GM12891 (cell line): ENCODE results near the gene SYPL2.

ENCODE experiments used
- DNase-seq: peaks from one replicate; pipeline ENCODE4 v3.0.0; 2011; ENCODE audit warnings: low spot score; ENCODE audit not compliant: insufficient read length
- FAIRE-seq: peaks from 2 replicates; lab custom pipeline; 2011; peaks lifted over from hg19 to GRCh38; lab: Jason Lieb, UNC
- PAX5 ChIP-seq: IDR thresholded peaks from 2 replicates; pipeline ENCODE4 v1.6.1; 2011; ENCODE audit warnings: low read length, moderate library complexity, mild to moderate bottlenecking; ENCODE audit not compliant: insufficient read depth, severe bottlenecking
- POLR2A ChIP-seq: IDR thresholded peaks from 2 replicates; pipeline ENCODE4 v1.6.1; 2011; ENCODE audit warnings: low read depth, low read length, control low read depth
- POLR2AphosphoS5 ChIP-seq: IDR thresholded peaks from 2 replicates; pipeline ENCODE4 v1.6.1; 2011; ENCODE audit warnings: low read depth, low read length, control low read depth
- POU2F2 ChIP-seq: IDR thresholded peaks from 2 replicates; pipeline ENCODE4 v1.6.1; 2011; ENCODE audit warnings: low read depth, mild to moderate bottlenecking, control low read depth, low read length, moderate library complexity
- SPI1 ChIP-seq: IDR thresholded peaks from 2 replicates; pipeline ENCODE4 v1.6.1; 2011; ENCODE audit warnings: low read depth, low read length, control low read depth
- TAF1 ChIP-seq: IDR thresholded peaks from 2 replicates; pipeline ENCODE4 v1.6.1; 2011; ENCODE audit warnings: low read depth, low read length, control low read depth

Gene SYPL2

GRCh38 chr1:109491372-109491771, 25.0 kb downstream of the SYPL2 start:
- DNase-seq (no peak), FAIRE-seq (no peak)
- TF ChIP-seq PAX5, result no peak
- no peak for TF ChIP-seq POU2F2
- no peak for TF ChIP-seq POLR2A
- no peak for TF ChIP-seq TAF1
- TF ChIP-seq SPI1, result no peak
- TF ChIP-seq POLR2AphosphoS5, result no peak

- TF ChIP-seq POU2F2 (no peak), POLR2A (no peak), PAX5 (no peak), TAF1 (no peak), SPI1 (no peak), POLR2AphosphoS5 (no peak)
- FAIRE-seq (no peak), DNase-seq (no peak)
Observed at GRCh38 chr1:109492779-109493178, 26.4 kb downstream of the SYPL2 start.

GRCh38 chr1:109493227-109493626, 26.9 kb downstream of the SYPL2 start:
- FAIRE-seq (no peak), DNase-seq (no peak)
- TF ChIP-seq SPI1 (no peak), TAF1 (no peak), PAX5 (no peak), POU2F2 (no peak), POLR2AphosphoS5 (no peak), POLR2A (no peak)

DNA sequence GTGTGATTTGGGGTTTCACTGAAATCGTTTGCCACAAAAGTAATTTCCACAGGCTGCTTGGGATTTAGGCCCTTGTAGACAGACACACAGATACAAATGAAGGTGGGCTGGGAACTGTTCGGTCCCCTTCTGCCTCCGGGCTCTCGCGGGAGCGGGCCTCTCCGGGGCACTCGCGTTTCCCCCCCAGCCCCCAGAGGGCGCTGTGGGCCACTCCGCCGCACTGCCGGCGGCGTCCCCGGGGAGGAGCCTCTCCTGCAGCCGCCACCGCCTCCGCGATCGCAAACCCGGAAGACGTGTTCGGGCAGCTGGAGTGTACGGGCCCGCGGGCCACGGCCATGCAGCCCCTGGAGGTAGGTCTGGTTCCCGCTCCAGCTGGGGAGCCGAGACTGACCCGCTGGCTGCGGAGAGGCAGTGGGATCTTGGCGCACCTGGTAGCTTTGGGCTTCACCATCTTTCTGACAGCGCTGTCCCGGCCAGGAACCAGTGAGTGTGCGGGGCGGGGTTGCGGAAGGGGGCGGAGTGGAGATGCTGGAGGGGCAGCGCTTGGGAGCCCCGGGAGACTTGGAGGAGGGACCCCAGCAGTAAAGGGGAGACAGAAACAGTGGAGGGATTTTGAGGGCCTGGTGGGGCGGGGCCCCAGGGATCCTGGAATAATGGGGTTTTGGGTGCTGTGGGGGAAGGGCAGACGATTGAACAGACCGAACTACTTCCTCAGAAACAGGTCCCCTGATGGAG, 27.6 kb downstream of the SYPL2 start, which contains the start of gene CYB561D1:
CYB561D1 (plus strand) TSS at position 290 of the 735 bp plus-strand sequence; CDS start at position 336, 46 bp downstream.
- peak; percentile 96 for DNase-seq
- TF ChIP-seq POLR2A (peak; percentile 91), POLR2AphosphoS5 (peak; percentile 87), SPI1 (0 out of 2 replicates have a peak, but pooled peaks have one; percentile 18), TAF1 (peak; percentile 71; the same call in 1 of the 2 replicates), POU2F2 (peak; percentile 82), PAX5 (no peak)
- peak; percentile 97 for FAIRE-seq

GRCh38 chr1:109495738-109496137, 29.4 kb downstream of the SYPL2 start:
- no peak for DNase-seq

GRCh38 chr1:109497449-109498160, 31.3 kb downstream of the SYPL2 start:
- TF ChIP-seq PAX5 (no peak), TAF1 (no peak), SPI1 (no peak), POLR2AphosphoS5 (no peak), POLR2A (no peak), POU2F2 (no peak)
- DNase-seq (no peak), FAIRE-seq (no peak)

More at GRCh38 chr1:109495738-109496137, 29.4 kb downstream of the SYPL2 start:
- no peak for TF ChIP-seq SPI1
- no peak for TF ChIP-seq POLR2A
- no peak for TF ChIP-seq POLR2AphosphoS5
- TF ChIP-seq POU2F2, result no peak
- no peak for TF ChIP-seq PAX5
- FAIRE-seq, result no peak

DNA sequence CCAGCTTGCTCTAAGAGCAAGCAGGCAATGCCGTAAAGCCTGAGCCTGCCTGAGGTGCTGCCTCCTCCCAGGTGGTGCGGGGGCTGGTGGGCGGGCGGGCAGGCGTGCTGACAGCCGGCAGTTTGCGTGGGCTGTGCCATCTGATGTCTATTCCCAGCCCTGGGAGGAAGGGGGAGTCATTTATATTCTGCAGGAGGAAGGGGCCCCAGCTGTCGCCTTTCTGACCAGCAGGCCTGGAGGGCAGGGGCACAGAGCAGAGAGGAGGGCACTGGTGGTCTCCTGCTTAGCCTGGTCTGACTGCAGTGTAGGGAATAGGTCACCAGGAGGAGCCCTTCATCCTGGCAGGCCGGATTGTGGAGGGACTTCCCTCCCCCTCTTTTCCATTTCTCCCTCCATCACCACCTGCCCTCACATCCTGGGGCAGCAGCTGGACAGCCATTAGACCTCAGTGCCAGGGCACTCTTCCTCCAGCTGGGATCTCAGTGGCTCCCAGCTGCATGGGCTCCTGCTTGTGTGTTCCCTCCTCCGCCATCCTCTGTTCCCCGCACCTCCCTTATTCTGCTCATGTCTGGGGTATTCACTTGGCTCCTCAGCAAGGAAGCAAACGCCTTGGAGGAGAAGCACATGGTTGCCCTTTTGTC, 31.9 kb downstream of the SYPL2 start:
- no peak for DNase-seq
- no peak for FAIRE-seq
- TF ChIP-seq TAF1, result no peak
- TF ChIP-seq SPI1, result no peak
- no peak for TF ChIP-seq POLR2AphosphoS5
- no peak for TF ChIP-seq POU2F2
- TF ChIP-seq PAX5, result no peak

DNA sequence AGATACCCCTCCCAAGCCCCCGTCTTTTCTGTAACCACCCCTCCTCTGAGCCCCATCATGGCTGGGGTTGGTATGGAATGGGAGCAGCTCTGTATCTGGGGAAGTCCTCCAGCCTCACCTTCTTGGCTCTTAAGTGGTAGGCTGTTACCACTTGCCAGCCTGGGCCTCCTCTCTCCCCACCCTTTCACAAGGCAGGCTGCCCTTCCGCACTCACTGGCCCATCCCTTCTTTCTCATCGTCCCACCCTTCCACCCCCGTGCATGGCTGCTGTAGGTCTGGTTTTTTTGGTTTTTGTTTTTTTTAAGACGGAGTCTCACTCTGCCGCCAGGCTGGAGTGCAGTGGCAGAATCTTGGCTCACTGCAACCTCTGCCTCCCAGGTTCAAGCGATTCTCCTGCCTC, 32.7 kb downstream of the SYPL2 start:
- no peak for DNase-seq
- no peak for FAIRE-seq
- TF ChIP-seq SPI1, result no peak
- no peak for TF ChIP-seq PAX5
- no peak for TF ChIP-seq TAF1
- TF ChIP-seq POLR2AphosphoS5, result no peak
- TF ChIP-seq POU2F2, result no peak
- no peak for TF ChIP-seq POLR2A

DNA sequence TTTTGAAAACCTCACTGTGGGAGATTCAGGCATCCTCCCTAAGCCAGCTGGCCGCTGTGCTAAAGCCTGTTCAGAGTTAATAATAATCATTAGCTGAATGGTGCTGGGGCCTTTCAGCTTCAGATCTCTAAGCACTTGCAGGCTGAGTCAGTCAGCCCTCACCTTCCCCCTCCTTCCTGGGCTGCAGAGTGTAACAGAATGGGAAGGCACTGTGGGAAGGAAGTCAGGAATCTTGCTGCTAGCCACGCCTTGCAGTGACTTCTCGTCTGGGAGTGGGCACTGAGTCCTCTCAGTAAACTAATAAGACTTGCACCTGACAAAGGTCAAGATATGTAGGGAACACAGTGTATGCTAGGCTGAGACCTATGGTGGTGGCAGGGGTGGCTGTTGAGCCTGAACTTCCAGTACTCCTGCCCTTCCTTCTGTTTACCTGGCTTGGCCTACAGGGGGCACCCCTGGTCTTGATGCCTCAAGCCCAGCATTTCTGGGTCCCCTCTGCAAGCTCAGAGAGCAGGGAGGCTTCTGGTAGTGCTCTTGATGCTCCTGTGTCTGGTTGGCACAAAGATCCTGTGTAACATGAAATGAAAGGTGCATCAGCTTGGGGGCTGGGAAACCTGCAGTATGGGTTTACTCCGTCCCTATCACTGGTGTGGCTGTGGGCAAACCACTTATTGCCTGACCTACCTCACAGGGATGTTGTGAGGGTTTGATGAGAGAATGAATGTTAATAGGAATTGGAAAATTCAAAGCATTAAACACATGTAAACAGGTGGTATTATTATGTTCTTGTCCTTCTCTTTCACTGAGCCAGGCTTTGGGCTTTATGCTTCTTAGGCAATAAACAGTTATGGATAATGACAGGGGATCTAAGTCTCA, 33.6 kb downstream of the SYPL2 start:
- no peak for FAIRE-seq
- no peak for DNase-seq
- TF ChIP-seq SPI1, result no peak
- no peak for TF ChIP-seq PAX5
- no peak for TF ChIP-seq TAF1
- no peak for TF ChIP-seq POU2F2
- no peak for TF ChIP-seq POLR2AphosphoS5
- no peak for TF ChIP-seq POLR2A
